Measurements from ENCODE around the gene KCNH5.

Gene KCNH5

GRCh38 chr14:63045234-63045611 lies at the start of gene KCNH5:
KCNH5 (minus strand) TSS chr14:63045458; CDS start chr14:63045186, 272 bp downstream.
- DNase-seq = peak in 1 of 2 experiments; percentile 8

- DNase-seq = no peak
These were observed 46.2 kb upstream of the KCNH5 start for GRCh38 chr14:63091394-63091996.

- no peak for DNase-seq
These were observed 43.6 kb upstream of the KCNH5 start for GRCh38 chr14:63088865-63089264.

GRCh38 chr14:63078569-63078968 lies 33.3 kb upstream of the KCNH5 start:
- no peak for DNase-seq

GRCh38 chr14:63076488-63076887 lies 31.2 kb upstream of the KCNH5 start:
- DNase-seq = no peak

- no peak for DNase-seq
These were observed 10.4 kb upstream of the KCNH5 start for GRCh38 chr14:63055631-63056030.

GRCh38 chr14:63051992-63052391 lies 6.7 kb upstream of the KCNH5 start:
- DNase-seq = no peak

- DNase-seq = no peak
These were observed 6.0 kb upstream of the KCNH5 start for GRCh38 chr14:63051301-63051700.

GRCh38 chr14:63050694-63051093 lies 5.4 kb upstream of the KCNH5 start:
- DNase-seq = no peak

GRCh38 chr14:63046339-63047268 lies 1.3 kb upstream of the KCNH5 start:
- DNase-seq = no peak

- DNase-seq = no peak
These were observed 508 bp upstream of the KCNH5 start for GRCh38 chr14:63045612-63046320.

GRCh38 chr14:63039866-63040265 lies 5.4 kb downstream of the KCNH5 start:
- peak in 1 of 2 experiments; percentile 31 for DNase-seq

GRCh38 chr14:63032641-63033040 lies 12.6 kb downstream of the KCNH5 start:
- DNase-seq = no peak

GRCh38 chr14:63032076-63032475 lies 13.2 kb downstream of the KCNH5 start:
- DNase-seq = no peak

- no peak for DNase-seq
These were observed 15.1 kb downstream of the KCNH5 start for GRCh38 chr14:63030113-63030512.

- DNase-seq = no peak
These were observed 17.5 kb downstream of the KCNH5 start for GRCh38 chr14:63027719-63028118.

GRCh38 chr14:63026491-63026890 lies 18.8 kb downstream of the KCNH5 start:
- DNase-seq = no peak

- DNase-seq = no peak
These were observed 30.6 kb downstream of the KCNH5 start for GRCh38 chr14:63014621-63015020.

- DNase-seq = no peak
These were observed 33.1 kb downstream of the KCNH5 start for GRCh38 chr14:63012171-63012570.

- DNase-seq = no peak
These were observed 33.6 kb downstream of the KCNH5 start for GRCh38 chr14:63011623-63012022.

- no peak for DNase-seq
These were observed 35.8 kb downstream of the KCNH5 start for GRCh38 chr14:63009495-63009894.

GRCh38 chr14:63006531-63006930 lies 38.7 kb downstream of the KCNH5 start:
- DNase-seq = no peak

GRCh38 chr14:62994096-62994495 lies 51.2 kb downstream of the KCNH5 start:
- no peak for DNase-seq

GRCh38 chr14:62988967-62989366 lies 56.3 kb downstream of the KCNH5 start:
- DNase-seq = no peak

Data from SW 1271 (cell line).